Left lung (tissue), 10 donors: ENCODE measurements around the gene SLC40A1. TPM values are rescaled to one million over a fixed set of nuclear protein-coding genes. Genes with fewer than 3 reads are reported as not detected.
A peak's percentile ranks its signal among the peaks of the same experiment; 100 is the strongest.

ENCODE experiments used
- ATAC-seq: fragments of 200-7000 bp; cut with Tn5 transposase; one replicate; pipeline ENCODE4 v1.9.1; 2020; ENCODE audit warnings: moderate library complexity
- DNase-seq, 4 donors: peaks; one replicate each; pipeline ENCODE4 v3.0.0-alpha.2; 2013 to 2020
- H3K27ac ChIP-seq, 2 donors: fragments of 200-600 bp; sonication (generic) in 1 of 2; one replicate each; pipeline versions ENCODE4 v1.5.0 to v1.8.0; 2020 to 2021
- H3K27me3 ChIP-seq, 2 donors: fragments of 200-600 bp; sonication (generic) in 1 of 2; one replicate each; pipeline versions ENCODE4 v1.5.0 to v1.8.0; 2020 to 2021
- H3K36me3 ChIP-seq, 2 donors: fragments of 200-600 bp; sonication (generic) in 1 of 2; one replicate each; pipeline versions ENCODE4 v1.5.0 to v1.8.0; 2020 to 2021
- H3K4me1 ChIP-seq, 2 donors: fragments of 200-600 bp; one replicate each; pipeline ENCODE4 v1.8.0; 2021
- H3K4me3 ChIP-seq, 2 donors: fragments of 200-600 bp; sonication (generic) in 1 of 2; one replicate each; pipeline versions ENCODE4 v1.5.0 to v1.8.0; 2020 to 2021; ENCODE audit warnings: mild to moderate bottlenecking in 1 of 2
- H3K9me3 ChIP-seq, 2 donors: fragments of 200-600 bp; sonication (generic) in 1 of 2; one replicate each; pipeline versions ENCODE4 v1.5.0 to v1.8.0; 2020 to 2021
- intact Hi-C, 2 donors: fragments of 100-400 bp; cut with DNase I; formaldehyde crosslinking; loops; one replicate each; pipeline versions ENCODE4 v1.11.2 to v1.14.2; 2022
- polyA plus RNA-seq, 6 donors: library from polyadenylated mRNA; unstranded; fragments of 120-200 nt; gene quantifications; one replicate each; pipeline ENCODE4 v1.2.1, GENCODE V29; 2013; ENCODE audit not compliant: insufficient read length in 6 of 6
- total RNA-seq, 2 donors: library from RNA; stranded (reverse); fragmentation: NEBNext Ultra II Directional; extraction: Animal tissue kit (Norgen Biotek cat#: 25700); gene quantifications; one replicate each; pipeline ENCODE4 v1.2.1, GENCODE V29; 2021
- TF ChIP-seq, protein P1 (sequence below), 2 donors: fragments of 200-600 bp; sonication (generic) in 1 of 2; IDR thresholded peaks; one replicate each; pipeline versions ENCODE4 v1.5.0 to v1.8.0; 2021; ENCODE audit warnings: antibody characterized with exemption in 2 of 2
- donor health status: DM: no; HTN: yes; CAD: no.
- donor health status: DM: no; HTN: no; CAD: no.

Gene SLC40A1
- total and polyA plus RNA-seq, 8 donors = 104 to 242 (median 212) TPM

DNA sequence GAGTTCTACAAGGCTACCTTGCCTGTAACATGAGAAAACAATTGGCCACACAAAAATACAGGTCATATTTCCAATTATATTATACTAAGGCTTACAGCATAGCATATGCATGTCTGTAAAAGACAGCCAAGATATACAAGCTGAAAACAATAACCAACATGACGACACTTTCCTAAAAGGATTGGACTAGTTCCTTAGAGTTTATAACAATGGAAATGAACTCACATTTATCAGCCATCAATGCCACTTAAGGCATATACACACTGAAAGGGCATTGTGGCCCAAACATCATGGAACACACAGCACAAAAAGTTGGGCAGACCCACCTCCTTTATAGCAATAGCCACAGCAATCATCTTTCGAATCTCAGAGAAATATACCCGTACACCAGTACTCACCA is 52.0 kb downstream of the SLC40A1 start:
- H3K27ac ChIP-seq = no peak overlapping the region
- H3K27me3 ChIP-seq = no peaks in the 10 kb centered on the region
- DNase-seq (no peak), ATAC-seq (no peak)
- TF ChIP-seq, protein P1, sequence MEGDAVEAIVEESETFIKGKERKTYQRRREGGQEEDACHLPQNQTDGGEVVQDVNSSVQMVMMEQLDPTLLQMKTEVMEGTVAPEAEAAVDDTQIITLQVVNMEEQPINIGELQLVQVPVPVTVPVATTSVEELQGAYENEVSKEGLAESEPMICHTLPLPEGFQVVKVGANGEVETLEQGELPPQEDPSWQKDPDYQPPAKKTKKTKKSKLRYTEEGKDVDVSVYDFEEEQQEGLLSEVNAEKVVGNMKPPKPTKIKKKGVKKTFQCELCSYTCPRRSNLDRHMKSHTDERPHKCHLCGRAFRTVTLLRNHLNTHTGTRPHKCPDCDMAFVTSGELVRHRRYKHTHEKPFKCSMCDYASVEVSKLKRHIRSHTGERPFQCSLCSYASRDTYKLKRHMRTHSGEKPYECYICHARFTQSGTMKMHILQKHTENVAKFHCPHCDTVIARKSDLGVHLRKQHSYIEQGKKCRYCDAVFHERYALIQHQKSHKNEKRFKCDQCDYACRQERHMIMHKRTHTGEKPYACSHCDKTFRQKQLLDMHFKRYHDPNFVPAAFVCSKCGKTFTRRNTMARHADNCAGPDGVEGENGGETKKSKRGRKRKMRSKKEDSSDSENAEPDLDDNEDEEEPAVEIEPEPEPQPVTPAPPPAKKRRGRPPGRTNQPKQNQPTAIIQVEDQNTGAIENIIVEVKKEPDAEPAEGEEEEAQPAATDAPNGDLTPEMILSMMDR (IDR thresholded peaks at IDR 0.05) = no peak
- intact Hi-C loops = no loop called here
- H3K4me1 ChIP-seq = peaks cover 0 to 4% of the 10 kb centered on the region in 2 donors
- H3K4me3 ChIP-seq = no peak overlapping the region
- no peaks in the 10 kb centered on the region for H3K36me3 ChIP-seq
- no peaks in the 10 kb centered on the region for H3K9me3 ChIP-seq

DNA sequence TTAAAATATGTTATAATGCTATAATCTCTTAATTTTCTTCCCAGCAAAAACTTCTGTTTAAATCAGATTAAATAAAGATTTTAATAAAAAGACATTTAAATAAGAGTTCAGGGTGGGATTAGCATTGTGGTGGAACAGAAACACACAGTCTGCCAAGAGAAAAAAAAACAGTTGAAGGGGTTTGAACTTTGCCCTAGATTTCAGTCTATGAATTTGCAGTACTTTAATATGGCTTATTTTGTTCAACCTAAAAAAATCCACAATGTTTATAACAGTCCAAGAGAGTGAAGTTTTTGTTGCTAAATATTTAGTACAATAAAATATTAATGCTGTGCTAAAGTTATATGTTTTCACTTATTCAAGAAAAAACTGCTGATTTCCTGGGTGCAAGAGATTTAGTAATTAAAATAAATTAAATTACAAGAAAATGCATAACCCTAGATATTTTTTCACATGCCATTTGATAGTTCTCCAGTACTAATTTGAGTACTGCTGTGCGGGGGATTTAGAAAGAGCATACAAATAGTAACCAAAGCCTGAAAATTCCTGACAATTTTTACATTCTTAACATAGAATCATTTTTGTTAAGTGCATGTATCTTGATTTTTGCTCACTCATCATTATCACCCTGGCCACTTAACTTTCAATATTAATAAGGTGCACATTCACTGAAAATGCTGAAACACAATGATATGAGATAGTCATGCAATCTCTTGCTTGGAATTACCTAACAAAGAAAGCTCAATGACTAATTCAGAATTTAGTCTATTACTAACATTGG is 52.6 kb downstream of the SLC40A1 start:
- intact Hi-C loops = no loop called here
- Histone ChIP-seq H3K4me1 (no peaks in the 10 kb centered on the region), H3K27me3 (no peaks in the 10 kb centered on the region), H3K9me3 (no peaks in the 10 kb centered on the region), H3K36me3 (no peaks in the 10 kb centered on the region), H3K4me3 (no peak overlapping the region), H3K27ac (peak overlapping the region in 1 of 2 donors; percentile 53)
- TF ChIP-seq, protein P1 (IDR thresholded peaks at IDR 0.05) = no peak
- DNase-seq = no peak
- ATAC-seq = no peak

DNA sequence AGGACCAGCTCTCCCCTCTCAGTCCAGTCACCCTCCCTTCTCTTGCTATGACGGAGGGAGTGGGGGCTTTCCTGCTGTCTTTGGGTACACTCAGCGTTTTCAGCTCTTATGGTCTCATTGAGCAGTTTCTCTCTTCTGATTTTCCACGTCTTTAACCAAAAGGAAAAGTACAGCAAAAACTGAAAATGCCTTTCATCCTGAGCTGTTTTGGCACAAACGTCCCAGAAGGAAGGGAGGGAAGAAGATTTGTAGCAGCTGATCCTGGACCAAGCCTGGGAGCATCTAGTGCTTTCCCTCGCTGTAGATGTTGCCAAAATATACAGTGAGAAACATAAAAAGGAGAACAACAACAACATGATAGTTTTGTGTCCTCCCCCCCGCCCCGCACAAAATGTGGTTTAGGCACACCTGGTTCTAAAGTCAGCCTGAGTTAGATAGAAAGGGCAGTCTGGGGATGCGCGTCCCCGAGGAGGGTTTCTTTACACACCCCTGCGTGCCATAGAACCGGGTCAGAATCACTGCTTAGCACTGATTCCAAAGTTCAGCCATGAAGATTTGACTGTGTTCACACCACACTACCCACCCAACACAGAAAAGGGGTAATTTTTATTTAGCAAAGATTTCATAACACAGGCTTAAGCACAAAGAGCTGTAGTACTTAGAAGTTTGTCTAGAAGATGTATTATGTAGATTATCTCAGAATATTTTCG is 53.4 kb downstream of the SLC40A1 start:
- Histone ChIP-seq H3K4me3 (no peak overlapping the region), H3K27me3 (no peaks in the 10 kb centered on the region), H3K9me3 (no peaks in the 10 kb centered on the region), H3K36me3 (no peaks in the 10 kb centered on the region), H3K4me1 (peaks cover 0 to 4% of the 10 kb centered on the region in 2 donors), H3K27ac (peak overlapping the region in 1 of 2 donors; percentile 53)
- ATAC-seq (no peak), DNase-seq (no peak)
- TF ChIP-seq, protein P1 (IDR thresholded peaks at IDR 0.05) = no peak
- intact Hi-C loops = no loop called here

DNA sequence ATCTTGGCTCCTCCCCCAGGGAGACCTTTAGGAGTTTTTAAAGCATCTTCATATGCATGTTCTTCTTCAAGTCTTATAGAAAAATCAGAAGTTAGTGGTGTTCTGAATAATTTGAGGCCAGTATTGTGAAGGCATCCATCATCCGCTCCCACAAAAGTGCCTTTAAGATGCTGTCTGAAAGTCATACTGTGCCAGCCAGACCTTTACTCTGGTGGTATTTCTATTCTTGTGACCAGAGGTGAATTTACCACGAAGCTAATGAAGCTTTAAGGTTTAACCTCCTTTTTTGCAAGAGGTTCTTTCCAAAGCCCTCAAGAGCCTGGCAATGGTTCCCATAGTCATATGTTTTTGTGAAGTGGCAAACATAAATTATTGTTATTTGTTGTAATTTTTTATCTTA is 54.3 kb downstream of the SLC40A1 start:
- H3K27ac ChIP-seq = no peak overlapping the region
- no peak for DNase-seq
- TF ChIP-seq, protein P1 (IDR thresholded peaks at IDR 0.05) = no peak
- no peaks in the 10 kb centered on the region for H3K27me3 ChIP-seq
- H3K4me1 ChIP-seq = peaks cover 0 to 12% of the 10 kb centered on the region in 2 donors
- no peaks in the 10 kb centered on the region for H3K9me3 ChIP-seq
- no peaks in the 10 kb centered on the region for H3K36me3 ChIP-seq
- ATAC-seq = no peak
- intact Hi-C loops = no loop called here
- H3K4me3 ChIP-seq = no peak overlapping the region

DNA sequence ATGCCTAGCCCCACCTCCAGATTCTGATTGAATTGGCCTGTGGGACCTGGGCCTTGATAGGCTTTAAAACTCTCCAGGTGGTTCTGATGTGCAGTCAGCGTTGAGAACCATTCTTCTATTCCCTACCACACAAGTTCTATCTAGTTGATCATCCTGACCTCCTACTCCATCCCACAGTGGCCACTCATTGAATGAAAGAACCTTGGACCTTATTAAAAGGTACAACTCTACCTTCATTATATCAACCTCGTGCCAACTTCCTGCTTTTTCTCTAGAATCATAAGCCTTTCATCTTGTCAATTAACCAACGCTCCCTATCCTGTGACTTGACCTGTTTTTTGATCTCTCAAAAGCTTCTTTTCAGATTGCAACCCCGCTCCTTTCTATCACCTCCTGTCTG is 55.8 kb downstream of the SLC40A1 start:
- no peaks in the 10 kb centered on the region for H3K27me3 ChIP-seq
- peaks cover 0 to 12% of the 10 kb centered on the region in 2 donors for H3K4me1 ChIP-seq
- ATAC-seq (no peak), DNase-seq (no peak)
- TF ChIP-seq, protein P1 (IDR thresholded peaks at IDR 0.05) = no peak
- intact Hi-C loops = no loop called here
- no peak overlapping the region for H3K4me3 ChIP-seq
- H3K9me3 ChIP-seq = no peaks in the 10 kb centered on the region
- no peak overlapping the region for H3K27ac ChIP-seq
- H3K36me3 ChIP-seq = no peaks in the 10 kb centered on the region
